ENCODE measurements around the gene EHMT1.
A peak's percentile ranks its signal among the peaks of the same experiment; 100 is the strongest.

The EHMT1 gene

GRCh38 chr9:137618105-137619067 is at the start of gene EHMT1:
EHMT1 (plus strand) TSS chr9:137619005; CDS start chr9:137619029, 24 bp downstream.
- DNase-seq (ENCODE audit: low read depth), result peak; percentile 78

- no peak for DNase-seq (ENCODE audit: low read depth)
Observed at GRCh38 chr9:137569609-137570203, 49.1 kb upstream of the EHMT1 start.

- no peak for DNase-seq (ENCODE audit: low read depth)
Observed at GRCh38 chr9:137570566-137570965, 48.2 kb upstream of the EHMT1 start.

- no peak for DNase-seq (ENCODE audit: low read depth)
Observed at GRCh38 chr9:137574192-137574591, 44.6 kb upstream of the EHMT1 start.

- DNase-seq (ENCODE audit: low read depth), result no peak
Observed at GRCh38 chr9:137575364-137575715, 43.5 kb upstream of the EHMT1 start.

- DNase-seq (ENCODE audit: low read depth), result no peak
Observed at GRCh38 chr9:137575716-137576411, 42.9 kb upstream of the EHMT1 start.

GRCh38 chr9:137578518-137579258 is 40.1 kb upstream of the EHMT1 start, which contains the start of gene DPH7:
DPH7 (minus strand) TSS chr9:137578925; CDS start chr9:137578777, 148 bp downstream.
- DNase-seq (ENCODE audit: low read depth), result peak; percentile 96

- no peak for DNase-seq (ENCODE audit: low read depth)
Observed at GRCh38 chr9:137579259-137579604, 39.6 kb upstream of the EHMT1 start.

- DNase-seq (ENCODE audit: low read depth), result no peak
Observed at GRCh38 chr9:137580209-137580953, 38.4 kb upstream of the EHMT1 start.

- no peak for DNase-seq (ENCODE audit: low read depth)
Observed at GRCh38 chr9:137580954-137581322, 37.9 kb upstream of the EHMT1 start.

GRCh38 chr9:137581361-137582285 is 37.2 kb upstream of the EHMT1 start:
- DNase-seq (ENCODE audit: low read depth), result no peak

- DNase-seq (ENCODE audit: low read depth), result no peak
Observed at GRCh38 chr9:137582286-137582860, 36.4 kb upstream of the EHMT1 start.

- no peak for DNase-seq (ENCODE audit: low read depth)
Observed at GRCh38 chr9:137583347-137583746, 35.5 kb upstream of the EHMT1 start.

GRCh38 chr9:137583957-137584356 is 34.8 kb upstream of the EHMT1 start:
- no peak for DNase-seq (ENCODE audit: low read depth)

GRCh38 chr9:137586854-137587253 is 32.0 kb upstream of the EHMT1 start:
- no peak for DNase-seq (ENCODE audit: low read depth)

- DNase-seq (ENCODE audit: low read depth), result no peak
Observed at GRCh38 chr9:137588311-137588710, 30.5 kb upstream of the EHMT1 start.

GRCh38 chr9:137588891-137589290 is 29.9 kb upstream of the EHMT1 start:
- no peak for DNase-seq (ENCODE audit: low read depth)

GRCh38 chr9:137589441-137590122 is 29.2 kb upstream of the EHMT1 start:
- DNase-seq (ENCODE audit: low read depth), result no peak

- DNase-seq (ENCODE audit: low read depth), result no peak
Observed at GRCh38 chr9:137590123-137590468, 28.7 kb upstream of the EHMT1 start.

All from stimulated activated CD8-positive, alpha-beta memory T cell treated with anti-CD3 and anti-CD28 coated beads, Interleukin-15, amount 100 ng/mL, for 1 hour (primary cell).